HG03575 (cell line): ENCODE measurements around the gene GLRA1.
"Not testable (repeated sequence)": the region's sequence is repeated elsewhere in the genome, so short reads cannot be mapped to it uniquely, and the experiment has no call there.

ENCODE experiments used
- ATAC-seq: cut with Tn5 transposase; IDR thresholded peaks from one replicate; pipeline ENCODE4 v1.9.1; 2021; ENCODE audit not compliant: unreplicated experiment, insufficient number of reproducible peaks, low FRiP score; ENCODE audit errors: extremely low read depth

GLRA1 gene

GRCh38 chr5:151847871-151848270 is 76.8 kb downstream of the GLRA1 start:
- ATAC-seq: no peak

- no peak for ATAC-seq
Measured at GRCh38 chr5:151846765-151847164, 77.9 kb downstream of the GLRA1 start.

- not testable (repeated sequence) for ATAC-seq
Measured at GRCh38 chr5:151832843-151833242, 91.8 kb downstream of the GLRA1 start.

- no peak for ATAC-seq
Measured at GRCh38 chr5:151829370-151829769, 95.3 kb downstream of the GLRA1 start.

GRCh38 chr5:151825445-151825844 is 99.2 kb downstream of the GLRA1 start:
- ATAC-seq: no peak

GRCh38 chr5:151822141-151822540 is 102.5 kb downstream of the GLRA1 start:
- ATAC-seq: no peak

GRCh38 chr5:151820903-151821302 is 103.7 kb downstream of the GLRA1 start:
- no peak for ATAC-seq

GRCh38 chr5:151820271-151820670 is 104.4 kb downstream of the GLRA1 start:
- ATAC-seq: no peak

- no peak for ATAC-seq
Measured at GRCh38 chr5:151819830-151820229, 104.8 kb downstream of the GLRA1 start.

- ATAC-seq: no peak
Measured at GRCh38 chr5:151815051-151815450, 109.6 kb downstream of the GLRA1 start.

- no peak for ATAC-seq
Measured at GRCh38 chr5:151812757-151813309, 111.8 kb downstream of the GLRA1 start.

GRCh38 chr5:151811593-151812321 is 112.9 kb downstream of the GLRA1 start:
- no peak for ATAC-seq

GRCh38 chr5:151810897-151811296 is 113.8 kb downstream of the GLRA1 start:
- no peak for ATAC-seq

- no peak for ATAC-seq
Measured at GRCh38 chr5:151810449-151810848, 114.2 kb downstream of the GLRA1 start.

GRCh38 chr5:151808451-151809169 is 116.0 kb downstream of the GLRA1 start:
- ATAC-seq: no peak

- ATAC-seq: no peak
Measured at GRCh38 chr5:151805414-151806223, 119.0 kb downstream of the GLRA1 start.

GRCh38 chr5:151800532-151800931 is 124.1 kb downstream of the GLRA1 start:
- no peak for ATAC-seq

GRCh38 chr5:151799407-151799806 is 125.2 kb downstream of the GLRA1 start:
- no peak for ATAC-seq

- no peak for ATAC-seq
Measured at GRCh38 chr5:151798674-151799073, 126.0 kb downstream of the GLRA1 start.
